Gastrocnemius medialis (tissue), 4 donors: Measurements from ENCODE around the gene FARP1.

Source experiments
- POLR2A ChIP-seq, 2 donors: fragments of 450-650 bp; IDR thresholded peaks; one replicate each; pipeline ENCODE4 v1.6.1; 2017; ENCODE audit warnings: antibody characterized with exemption in 2 of 2, mild to moderate bottlenecking in 2 of 2, moderate library complexity in 2 of 2
- TF ChIP-seq, protein P1 (sequence below), 5 experiments: fragments of 450-650 bp in 3 of 5; fragments of 200-600 bp in 2 of 5; sonication (generic) in 2 of 5; IDR thresholded peaks in 4 of 5; conservative IDR thresholded peaks in 1 of 5; 1 replicate in 4 of 5; 2 replicates in 1 of 5; pipeline ENCODE4 v1.5.1; 2016 to 2019; ENCODE audit warnings: antibody characterized with exemption in 5 of 5, mild to moderate bottlenecking in 3 of 5, moderate library complexity in 3 of 5

DNA sequence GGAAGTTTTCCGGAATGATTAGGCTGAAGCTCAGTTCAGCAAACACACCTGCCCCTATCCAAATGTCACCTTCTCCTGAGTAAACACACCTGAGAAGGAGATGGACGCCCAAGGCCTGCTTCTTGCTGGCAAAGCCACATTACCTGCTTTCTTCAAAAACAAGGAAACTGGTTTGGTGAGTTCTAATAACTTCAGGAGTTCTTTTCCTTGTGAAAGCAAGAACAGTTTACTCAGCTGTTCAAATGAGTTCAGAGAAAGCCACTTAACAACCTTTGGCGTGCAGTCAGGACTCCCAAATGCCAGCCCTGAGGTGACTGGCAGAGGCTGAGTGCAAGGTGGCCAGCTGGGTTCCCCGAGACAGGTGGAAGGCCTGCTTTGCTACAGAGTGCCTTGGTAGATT, 273.5 kb downstream of the FARP1 start:
- TF ChIP-seq, protein P1, sequence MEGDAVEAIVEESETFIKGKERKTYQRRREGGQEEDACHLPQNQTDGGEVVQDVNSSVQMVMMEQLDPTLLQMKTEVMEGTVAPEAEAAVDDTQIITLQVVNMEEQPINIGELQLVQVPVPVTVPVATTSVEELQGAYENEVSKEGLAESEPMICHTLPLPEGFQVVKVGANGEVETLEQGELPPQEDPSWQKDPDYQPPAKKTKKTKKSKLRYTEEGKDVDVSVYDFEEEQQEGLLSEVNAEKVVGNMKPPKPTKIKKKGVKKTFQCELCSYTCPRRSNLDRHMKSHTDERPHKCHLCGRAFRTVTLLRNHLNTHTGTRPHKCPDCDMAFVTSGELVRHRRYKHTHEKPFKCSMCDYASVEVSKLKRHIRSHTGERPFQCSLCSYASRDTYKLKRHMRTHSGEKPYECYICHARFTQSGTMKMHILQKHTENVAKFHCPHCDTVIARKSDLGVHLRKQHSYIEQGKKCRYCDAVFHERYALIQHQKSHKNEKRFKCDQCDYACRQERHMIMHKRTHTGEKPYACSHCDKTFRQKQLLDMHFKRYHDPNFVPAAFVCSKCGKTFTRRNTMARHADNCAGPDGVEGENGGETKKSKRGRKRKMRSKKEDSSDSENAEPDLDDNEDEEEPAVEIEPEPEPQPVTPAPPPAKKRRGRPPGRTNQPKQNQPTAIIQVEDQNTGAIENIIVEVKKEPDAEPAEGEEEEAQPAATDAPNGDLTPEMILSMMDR (IDR thresholded peaks at IDR 0.05 in 4 of 5, conservative IDR thresholded peaks at IDR 0.05 in 1 of 5): no peak
- no peak for TF ChIP-seq POLR2A (IDR thresholded peaks at IDR 0.05)
